Neutrophil (primary cell): Measurements from ENCODE around the gene DLGAP3.

ENCODE experiments used
- H3K27ac ChIP-seq: fragments of 200-600 bp; sonication (generic); 2 replicates; pipeline ENCODE4 v1.5.1; 2016; ENCODE audit warnings: mild to moderate bottlenecking, moderate library complexity
- H3K27me3 ChIP-seq: fragments of 200-600 bp; sonication (generic); 2 replicates; pipeline ENCODE4 v1.6.0; 2016; ENCODE audit warnings: mild to moderate bottlenecking
- H3K36me3 ChIP-seq: fragments of 200-600 bp; sonication (generic); 2 replicates; pipeline ENCODE4 v1.5.1; 2017
- H3K4me1 ChIP-seq, 2 experiments: fragments of 200-600 bp in 1 of 2; sonication (generic) in 1 of 2; 1 replicate in 1 of 2; 2 replicates in 1 of 2; pipeline versions ENCODE4 v1.5.1 to v1.6.1; 2013 to 2016; ENCODE audit warnings: low read depth in 1 of 2, low read length in 1 of 2, mild to moderate bottlenecking in 1 of 2, moderate library complexity in 1 of 2; ENCODE audit not compliant: control insufficient read depth in 1 of 2, insufficient read depth in 1 of 2
- H3K4me3 ChIP-seq, 2 experiments: fragments of 200-600 bp in 1 of 2; sonication (generic) in 1 of 2; 1 replicate in 1 of 2; 2 replicates in 1 of 2; pipeline ENCODE4 v1.5.1; 2013 to 2016; ENCODE audit warnings: low read depth in 1 of 2, low read length in 1 of 2, mild to moderate bottlenecking in 1 of 2, moderate library complexity in 1 of 2
- H3K9me3 ChIP-seq: fragments of 200-600 bp; sonication (generic); 2 replicates; pipeline ENCODE4 v1.5.1; 2016
- TF ChIP-seq, protein P1 (sequence below): fragments of 200-600 bp; sonication (generic); IDR thresholded peaks from 2 replicates; pipeline ENCODE4 v1.5.1; 2016; ENCODE audit warnings: antibody characterized with exemption

DLGAP3 gene

DNA sequence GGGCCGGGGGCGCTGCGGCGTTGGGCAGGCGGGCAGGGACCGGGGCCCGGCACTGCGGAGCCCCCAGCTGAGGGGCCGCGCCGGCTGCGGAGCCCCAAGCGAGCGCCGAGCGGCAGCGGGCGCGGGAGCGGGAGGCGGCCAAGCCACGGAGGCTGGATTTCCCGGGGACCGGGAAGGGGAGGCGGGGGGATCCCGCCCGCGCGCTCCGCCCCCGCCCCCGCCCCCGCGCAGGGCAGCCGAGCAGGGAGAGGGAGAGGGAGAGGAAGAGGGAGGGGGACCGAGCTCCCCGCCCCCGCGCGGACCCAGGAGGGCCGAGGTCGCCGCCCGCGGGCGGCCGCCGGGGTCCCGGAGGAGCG is at the start of gene DLGAP3:
DLGAP3 (minus strand) TSS at position 154 of the 356 bp plus-strand sequence. CDS start 24,267 bp downstream, outside the sequence.
- Histone ChIP-seq H3K27me3 (peaks cover 99% of the 10 kb centered on the region), H3K36me3 (no peaks in the 10 kb centered on the region), H3K4me1 (peaks cover 0 to 7% of the 10 kb centered on the region in 2 experiments), H3K4me3 (no peak within 1 kb of the TSS), H3K9me3 (no peaks in the 10 kb centered on the region), H3K27ac (no peak within 1 kb of the TSS)
- TF ChIP-seq, protein P1, sequence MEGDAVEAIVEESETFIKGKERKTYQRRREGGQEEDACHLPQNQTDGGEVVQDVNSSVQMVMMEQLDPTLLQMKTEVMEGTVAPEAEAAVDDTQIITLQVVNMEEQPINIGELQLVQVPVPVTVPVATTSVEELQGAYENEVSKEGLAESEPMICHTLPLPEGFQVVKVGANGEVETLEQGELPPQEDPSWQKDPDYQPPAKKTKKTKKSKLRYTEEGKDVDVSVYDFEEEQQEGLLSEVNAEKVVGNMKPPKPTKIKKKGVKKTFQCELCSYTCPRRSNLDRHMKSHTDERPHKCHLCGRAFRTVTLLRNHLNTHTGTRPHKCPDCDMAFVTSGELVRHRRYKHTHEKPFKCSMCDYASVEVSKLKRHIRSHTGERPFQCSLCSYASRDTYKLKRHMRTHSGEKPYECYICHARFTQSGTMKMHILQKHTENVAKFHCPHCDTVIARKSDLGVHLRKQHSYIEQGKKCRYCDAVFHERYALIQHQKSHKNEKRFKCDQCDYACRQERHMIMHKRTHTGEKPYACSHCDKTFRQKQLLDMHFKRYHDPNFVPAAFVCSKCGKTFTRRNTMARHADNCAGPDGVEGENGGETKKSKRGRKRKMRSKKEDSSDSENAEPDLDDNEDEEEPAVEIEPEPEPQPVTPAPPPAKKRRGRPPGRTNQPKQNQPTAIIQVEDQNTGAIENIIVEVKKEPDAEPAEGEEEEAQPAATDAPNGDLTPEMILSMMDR, result no peak

DNA sequence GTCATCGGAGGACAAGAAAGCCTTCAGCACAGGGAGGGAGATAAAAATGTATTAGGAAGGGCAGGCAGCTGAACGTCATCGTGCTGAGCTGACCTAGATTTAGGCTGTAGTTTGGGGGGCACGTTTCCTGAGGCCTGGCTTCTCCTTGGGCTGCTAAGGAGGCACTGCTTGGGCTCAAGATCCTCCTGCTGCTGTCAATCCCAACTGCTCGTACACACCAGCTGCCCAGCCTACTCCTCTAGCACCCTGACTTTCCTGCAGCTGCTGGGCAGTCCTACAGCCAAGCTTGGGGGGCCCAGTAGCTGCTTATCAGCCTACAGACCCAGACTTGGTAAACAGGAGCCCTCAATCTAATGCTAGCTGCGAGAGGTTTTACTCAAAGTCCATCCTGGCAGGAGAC is 49.5 kb upstream of the DLGAP3 start:
- no peaks in the 10 kb centered on the region for H3K27me3 ChIP-seq
- peaks cover 35% of the 10 kb centered on the region for H3K36me3 ChIP-seq
- H3K4me1 ChIP-seq, result peaks cover 7 to 12% of the 10 kb centered on the region in 2 experiments
- TF ChIP-seq, protein P1, result no peak
- H3K4me3 ChIP-seq, result no peak overlapping the region
- H3K9me3 ChIP-seq, result no peaks in the 10 kb centered on the region
- no peak overlapping the region for H3K27ac ChIP-seq

GRCh38 chr1:34977858-34978257 is 48.4 kb upstream of the DLGAP3 start:
- Histone ChIP-seq H3K27ac (no peak overlapping the region), H3K4me1 (peaks cover under 1 to 4% of the 10 kb centered on the region in 2 experiments), H3K27me3 (no peaks in the 10 kb centered on the region), H3K4me3 (no peak overlapping the region), H3K9me3 (no peaks in the 10 kb centered on the region), H3K36me3 (peaks cover 33% of the 10 kb centered on the region)
- TF ChIP-seq, protein P1, result no peak

GRCh38 chr1:34977210-34977471 is 47.7 kb upstream of the DLGAP3 start:
- H3K36me3 ChIP-seq, result peaks cover 32% of the 10 kb centered on the region
- H3K27me3 ChIP-seq, result peaks cover 4% of the 10 kb centered on the region
- no peaks in the 10 kb centered on the region for H3K9me3 ChIP-seq
- no peak overlapping the region for H3K27ac ChIP-seq
- peaks cover 0 to 2% of the 10 kb centered on the region in 2 experiments for H3K4me1 ChIP-seq
- H3K4me3 ChIP-seq, result no peak overlapping the region
- TF ChIP-seq, protein P1, result no peak

GRCh38 chr1:34976384-34977209 is 47.1 kb upstream of the DLGAP3 start:
- H3K27ac ChIP-seq, result no peak overlapping the region
- H3K9me3 ChIP-seq, result no peaks in the 10 kb centered on the region
- H3K4me1 ChIP-seq, result peaks cover 0 to 2% of the 10 kb centered on the region in 2 experiments
- no peak overlapping the region for H3K4me3 ChIP-seq
- peaks cover 32% of the 10 kb centered on the region for H3K36me3 ChIP-seq
- TF ChIP-seq, protein P1, result no peak
- H3K27me3 ChIP-seq, result peaks cover 6% of the 10 kb centered on the region
